CD4-positive, alpha-beta T cell treated with Interleukin-21 for 1 hour (primary cell): ENCODE data around the gene SMIM22.

ENCODE experiments used
- DNase-seq: peaks from one replicate; pipeline ENCODE4 v3.0.0-alpha.2; 2020

The SMIM22 gene

DNA sequence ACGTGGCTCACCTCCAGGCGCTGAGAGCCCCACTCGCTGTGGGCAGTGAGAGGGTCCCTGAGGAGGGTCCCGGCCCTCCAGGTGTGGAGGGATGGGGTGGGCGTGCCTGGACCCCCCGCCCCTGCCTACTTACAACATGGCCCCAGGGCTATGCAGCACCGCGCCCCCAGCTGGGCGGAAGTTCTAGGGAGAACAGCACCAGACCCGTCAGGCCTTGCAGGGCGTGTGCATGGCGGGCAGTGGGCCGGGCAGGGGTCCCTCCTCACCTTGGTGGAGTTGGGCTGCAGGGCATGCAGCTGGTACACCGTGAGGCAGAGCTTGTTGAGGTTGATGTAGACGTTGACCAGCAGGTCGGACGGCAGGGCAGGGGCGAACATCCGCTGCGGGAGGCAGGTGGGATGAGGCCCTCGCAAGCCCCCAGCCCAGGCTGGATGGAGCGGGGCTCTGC is 2.7 kb downstream of the SMIM22 start:
- DNase-seq, result no peak

- no peak for DNase-seq
Measured at GRCh38 chr16:4798456-4798855, 3.3 kb downstream of the SMIM22 start.

DNA sequence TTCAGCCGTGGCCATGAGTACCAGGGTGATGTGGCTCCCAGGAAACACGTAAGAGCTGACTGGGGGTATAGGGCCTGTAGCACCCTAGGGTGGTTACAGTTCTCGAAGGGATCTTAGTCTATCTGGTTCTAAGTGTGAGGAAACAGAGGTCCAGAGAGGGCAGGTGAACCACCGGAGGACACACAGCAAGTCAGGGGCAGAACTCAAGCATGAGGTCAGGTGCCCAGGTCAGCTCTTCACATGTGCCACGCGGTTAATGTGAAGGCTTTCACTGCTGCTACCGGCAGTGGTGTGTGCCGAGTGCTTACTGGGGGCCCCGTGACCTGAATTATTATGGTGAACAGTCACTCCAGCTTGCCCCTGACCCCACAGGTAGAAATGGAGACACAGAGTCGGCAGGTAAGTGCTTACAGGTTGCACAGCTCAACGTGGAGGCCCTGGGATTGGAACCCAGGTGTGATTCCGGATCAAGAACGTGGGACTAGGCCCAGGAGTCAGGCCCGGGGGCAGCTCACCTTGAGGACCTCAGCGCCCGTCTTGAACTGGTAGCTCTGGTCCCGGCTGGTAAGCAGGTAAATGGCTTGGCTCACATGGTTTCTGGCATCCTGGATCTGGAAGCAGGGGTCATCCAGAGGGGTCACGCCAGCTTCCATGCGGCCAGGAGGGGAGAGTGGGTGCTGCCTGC is 4.1 kb downstream of the SMIM22 start:
- DNase-seq, result no peak

GRCh38 chr16:4800290-4801041 is 5.3 kb downstream of the SMIM22 start:
- DNase-seq, result no peak

DNA sequence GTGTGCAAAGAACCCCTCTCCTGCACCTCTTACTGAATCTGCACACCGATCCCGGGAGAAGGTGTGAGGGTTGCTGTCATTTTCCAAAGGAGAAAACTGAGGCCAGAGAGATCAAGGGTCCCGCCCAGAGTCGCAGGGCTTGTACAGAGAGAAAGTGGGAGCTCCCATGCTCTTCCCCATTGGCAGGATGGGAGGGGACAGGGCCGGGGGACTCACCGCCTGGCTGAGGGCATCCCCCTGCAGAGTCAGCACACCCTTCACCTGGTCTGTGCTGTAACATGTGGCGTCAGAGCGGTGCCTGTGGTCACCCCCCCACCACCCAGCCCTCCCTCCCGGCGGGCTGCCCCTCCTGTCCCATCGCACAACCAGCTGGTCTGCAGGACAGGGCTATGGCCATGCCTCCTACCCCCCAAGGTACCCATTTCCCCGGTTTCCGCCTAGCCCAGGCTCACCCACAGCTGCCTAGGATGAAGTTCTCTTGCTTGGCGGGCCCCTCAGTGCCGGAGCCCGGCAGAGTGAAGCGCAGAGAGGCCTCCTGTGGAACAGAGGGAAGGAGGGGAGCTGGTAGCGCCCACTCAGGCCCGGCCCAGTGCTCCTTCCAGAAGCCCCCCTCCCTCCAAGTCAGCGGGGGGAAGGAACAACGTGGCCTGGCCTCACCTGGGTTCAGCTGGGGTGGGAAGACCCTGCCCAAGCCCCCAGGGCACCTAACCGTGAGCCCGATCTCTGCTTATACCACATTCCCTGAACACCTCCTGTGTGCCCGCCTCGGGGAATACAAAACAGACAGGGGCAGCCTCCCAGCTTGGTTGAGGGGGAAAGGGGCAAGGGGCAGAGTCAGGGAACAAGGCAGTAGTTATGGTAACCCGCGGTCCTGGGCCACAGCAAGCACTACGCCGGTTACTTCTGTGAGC is 6.1 kb downstream of the SMIM22 start:
- DNase-seq, result no peak

GRCh38 chr16:4801962-4802658 is 6.9 kb downstream of the SMIM22 start, which contains the start of gene ROGDI:
Gene ROGDI (minus strand): TSS chr16:4802633. CDS start chr16:4802571, 62 bp downstream.
- DNase-seq, result peak; percentile 90

- DNase-seq, result peak; percentile 87
Measured at GRCh38 chr16:4802659-4803287, 7.6 kb downstream of the SMIM22 start.

- DNase-seq, result no peak
Measured at GRCh38 chr16:4803401-4803844, 8.3 kb downstream of the SMIM22 start.

- DNase-seq, result no peak
Measured at GRCh38 chr16:4803898-4804762, 9.0 kb downstream of the SMIM22 start.

GRCh38 chr16:4805231-4805630 is 10.1 kb downstream of the SMIM22 start:
- no peak for DNase-seq

DNA sequence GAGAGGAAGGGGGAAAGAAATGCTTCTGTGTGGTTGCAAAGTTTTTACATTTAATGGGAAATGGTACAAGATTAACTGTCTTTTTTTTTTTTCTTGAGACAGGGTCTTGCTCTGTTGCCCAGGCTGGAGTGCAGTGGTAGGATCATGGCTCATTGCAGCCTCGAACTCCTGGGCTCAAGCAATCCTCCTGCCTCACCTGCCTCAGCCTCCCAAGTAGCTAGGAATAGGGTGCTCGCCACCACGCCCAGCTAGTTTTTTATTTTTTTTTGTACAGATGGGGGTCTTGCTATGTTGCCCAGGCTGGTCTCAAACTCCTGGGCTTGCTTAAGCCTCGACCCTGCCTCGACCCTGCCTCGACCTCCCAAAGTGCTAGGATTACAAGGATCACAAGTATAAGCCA is 11.1 kb downstream of the SMIM22 start:
- no peak for DNase-seq

DNA sequence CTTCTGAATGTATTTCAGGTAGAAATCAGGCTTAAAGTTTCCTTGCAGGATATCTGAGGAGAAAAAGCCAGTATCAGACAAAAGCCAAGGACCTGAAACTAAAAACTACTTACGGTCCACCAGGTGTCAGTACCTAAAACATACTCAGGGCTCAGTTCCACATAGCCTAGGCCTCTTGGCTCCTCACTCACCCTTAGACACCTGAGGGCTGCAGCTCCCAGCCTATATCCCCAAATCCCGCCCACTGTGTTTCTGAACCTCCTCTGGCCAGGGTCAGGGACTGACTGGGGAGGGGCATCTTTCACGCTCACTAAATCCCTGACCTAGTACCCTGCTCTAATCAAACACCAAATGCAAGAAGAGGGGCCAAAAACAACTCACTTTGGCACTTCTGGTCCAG is 16.1 kb downstream of the SMIM22 start:
- DNase-seq, result no peak

DNA sequence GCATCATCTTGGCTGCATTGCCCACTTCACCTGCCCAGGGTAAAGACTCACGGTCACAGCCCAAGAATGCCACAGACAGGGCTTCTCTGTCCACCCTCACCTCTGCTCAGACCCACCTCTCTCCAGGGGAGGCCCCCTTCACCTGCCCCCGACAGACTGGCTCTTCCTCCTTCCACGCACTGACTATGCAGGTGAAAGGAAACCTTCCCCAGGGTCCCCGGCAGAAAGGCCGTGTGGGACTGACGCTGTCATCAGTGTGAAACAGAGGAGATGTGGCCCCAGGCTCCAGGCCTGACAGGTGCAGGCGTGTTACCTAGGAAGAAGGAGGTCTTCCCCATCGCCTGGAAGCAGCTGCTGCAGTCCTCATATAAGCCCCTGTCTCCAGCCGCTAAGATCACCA is 16.6 kb downstream of the SMIM22 start:
- no peak for DNase-seq

GRCh38 chr16:4813251-4814003 is 18.3 kb downstream of the SMIM22 start:
- DNase-seq, result no peak

- DNase-seq, result no peak
Measured at GRCh38 chr16:4814046-4814445, 18.9 kb downstream of the SMIM22 start.

GRCh38 chr16:4814542-4815173 is 19.5 kb downstream of the SMIM22 start:
- no peak for DNase-seq

DNA sequence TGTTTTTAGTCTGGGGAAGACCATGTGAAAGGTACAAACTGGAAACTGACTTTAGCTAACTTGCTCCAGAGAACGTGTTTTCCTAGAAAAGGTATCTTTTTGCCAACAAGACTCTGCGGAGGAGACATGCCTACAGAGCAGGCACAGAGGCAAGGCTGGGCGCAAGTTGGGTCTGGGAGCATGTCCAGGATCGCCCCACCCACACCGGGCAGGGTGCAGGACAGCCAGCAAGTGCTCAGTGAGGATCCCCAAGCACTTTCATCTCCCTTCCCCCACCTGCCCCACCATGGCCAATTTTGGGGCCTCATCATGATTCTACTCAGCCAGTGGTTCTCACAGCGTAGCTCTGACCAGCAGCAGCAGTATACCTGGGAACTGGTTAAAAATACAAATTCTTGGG is 25.5 kb downstream of the SMIM22 start:
- DNase-seq, result no peak

GRCh38 chr16:4825196-4825595 is 30.0 kb downstream of the SMIM22 start:
- no peak for DNase-seq

DNA sequence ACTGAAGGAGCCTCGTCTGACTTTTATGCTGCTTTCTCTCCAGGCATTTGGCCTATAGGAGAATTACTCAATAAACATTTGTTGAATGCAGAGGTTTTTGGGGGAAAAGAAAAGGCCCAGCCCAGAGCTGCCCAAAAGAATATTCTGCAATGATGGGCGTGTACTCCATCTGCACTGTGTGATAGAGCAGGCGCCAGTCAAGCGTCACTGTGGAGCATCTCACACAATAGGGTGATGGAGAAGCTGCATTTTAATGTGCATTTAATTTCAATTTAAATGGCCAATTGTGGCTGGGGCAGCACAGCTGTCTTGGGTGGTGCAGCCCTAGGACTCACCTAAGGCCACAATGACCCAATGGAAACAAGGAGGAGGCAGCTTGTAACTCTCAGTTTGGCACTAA is 31.4 kb downstream of the SMIM22 start:
- DNase-seq, result no peak

GRCh38 chr16:4826980-4827379 is 31.8 kb downstream of the SMIM22 start:
- no peak for DNase-seq
